Measurements from ENCODE around the gene PRKG2.

GRCh38 chr4:81102107-81102506 is 112.9 kb downstream of the PRKG2 start:
- TF ChIP-seq CTCF (IDR thresholded peaks at IDR 0.05) (no peak), POLR2A (IDR thresholded peaks at IDR 0.05) (no peak), EP300 (IDR thresholded peaks at IDR 0.05) (no peak), POLR2AphosphoS5 (IDR thresholded peaks at IDR 0.05) (no peak)
